WERI-Rb-1 (cell line): ENCODE measurements around the gene PLK3.
"Not testable (repeated sequence)": the region's sequence is repeated elsewhere in the genome, so short reads cannot be mapped to it uniquely, and the experiment has no call there.

Experiments used
- DNase-seq: peaks from one replicate; pipeline ENCODE4 v3.0.0-alpha.2; 2020
- H3K27ac ChIP-seq: fragments of 250-450 bp; sonication (Bioruptor Pico); 2 replicates; pipeline ENCODE4 v1.5.1; 2020; ENCODE audit warnings: mild to moderate bottlenecking, moderate library complexity
- H3K27me3 ChIP-seq: fragments of 250-450 bp; sonication (Bioruptor Pico); 2 replicates; pipeline ENCODE4 v1.5.1; 2021; ENCODE audit warnings: mild to moderate bottlenecking, low read depth, moderate library complexity; ENCODE audit not compliant: insufficient read depth, severe bottlenecking
- H3K36me3 ChIP-seq: fragments of 250-450 bp; sonication (Bioruptor Pico); 2 replicates; pipeline ENCODE4 v1.5.1; 2020; ENCODE audit warnings: mild to moderate bottlenecking, moderate library complexity
- H3K4me3 ChIP-seq: 2 replicates; pipeline ENCODE4 v1.5.1; 2011; ENCODE audit warnings: low read depth, mild to moderate bottlenecking, control low read depth, low read length
- H3K9me3 ChIP-seq: fragments of 250-450 bp; sonication (Bioruptor Pico); 2 replicates; pipeline ENCODE4 v1.5.1; 2021; ENCODE audit warnings: mild to moderate bottlenecking, moderate library complexity; ENCODE audit not compliant: severe bottlenecking
- CTCF ChIP-seq: IDR thresholded peaks from 2 replicates; pipeline ENCODE4 v1.5.1; 2011; ENCODE audit warnings: low read depth, mild to moderate bottlenecking, control low read depth, inconsistent platforms, low read length

PLK3 gene

GRCh38 chr1:44799770-44800584 lies at the start of gene PLK3:
TSS of gene PLK3 (plus strand) at chr1:44800377. CDS start at chr1:44800464, 87 bp downstream.
- Histone ChIP-seq H3K9me3 (no peaks in the 10 kb centered on the region), H3K27me3 (no peaks in the 10 kb centered on the region), H3K27ac (peak within 1 kb of the TSS; percentile 97), H3K4me3 (peak within 1 kb of the TSS; percentile 88), H3K36me3 (peaks cover 30% of the 10 kb centered on the region)
- peak; percentile 84 for TF ChIP-seq CTCF
- peak; percentile 99 for DNase-seq

- Histone ChIP-seq H3K36me3 (peaks cover 94% of the 10 kb centered on the region), H3K9me3 (no peaks in the 10 kb centered on the region), H3K27ac (no peak overlapping the region), H3K4me3 (no peak overlapping the region), H3K27me3 (no peaks in the 10 kb centered on the region)
- DNase-seq = no peak
- no peak for TF ChIP-seq CTCF
Observed at GRCh38 chr1:44757420-44757819, 42.8 kb upstream of the PLK3 start.

GRCh38 chr1:44759077-44759476 lies 41.1 kb upstream of the PLK3 start:
- Histone ChIP-seq H3K27me3 (no peaks in the 10 kb centered on the region), H3K36me3 (peaks cover 96% of the 10 kb centered on the region), H3K27ac (no peak overlapping the region), H3K9me3 (no peaks in the 10 kb centered on the region), H3K4me3 (no peak overlapping the region)
- TF ChIP-seq CTCF = no peak
- DNase-seq = no peak

GRCh38 chr1:44760876-44761275 lies 39.3 kb upstream of the PLK3 start:
- TF ChIP-seq CTCF = no peak
- peaks cover 95% of the 10 kb centered on the region for H3K36me3 ChIP-seq
- H3K9me3 ChIP-seq = no peaks in the 10 kb centered on the region
- no peak overlapping the region for H3K4me3 ChIP-seq
- no peak overlapping the region for H3K27ac ChIP-seq
- no peaks in the 10 kb centered on the region for H3K27me3 ChIP-seq
- no peak for DNase-seq

- not testable (repeated sequence) for H3K27ac ChIP-seq, DNase-seq, H3K27me3 ChIP-seq, H3K4me3 ChIP-seq, H3K9me3 ChIP-seq
- peaks cover 62% of the 10 kb centered on the region for H3K36me3 ChIP-seq
Observed at GRCh38 chr1:44766421-44766820, 33.8 kb upstream of the PLK3 start.

GRCh38 chr1:44775078-44775929 lies 24.9 kb upstream of the PLK3 start, which contains the start of gene RPS8:
TSS of gene RPS8 (plus strand) at chr1:44775540. CDS start at chr1:44775597, 57 bp downstream.
- TF ChIP-seq CTCF = no peak
- Histone ChIP-seq H3K27ac (peak within 1 kb of the TSS; percentile 82), H3K4me3 (peak within 1 kb of the TSS; percentile 73), H3K27me3 (no peaks in the 10 kb centered on the region), H3K9me3 (no peaks in the 10 kb centered on the region), H3K36me3 (peaks cover 45% of the 10 kb centered on the region)
- DNase-seq = peak; percentile 90
